ENCODE measurements around the gene ACOXL. TPM values are rescaled to one million over a fixed set of nuclear protein-coding genes. Genes with fewer than 3 reads are reported as not detected.

Gene ACOXL
- total and polyA plus RNA-seq, 2 of the 8 experiments (the other 6 are each of a cell fraction or from before 2014, with no cell fraction given), result 11.4 to 20.6 TPM

DNA sequence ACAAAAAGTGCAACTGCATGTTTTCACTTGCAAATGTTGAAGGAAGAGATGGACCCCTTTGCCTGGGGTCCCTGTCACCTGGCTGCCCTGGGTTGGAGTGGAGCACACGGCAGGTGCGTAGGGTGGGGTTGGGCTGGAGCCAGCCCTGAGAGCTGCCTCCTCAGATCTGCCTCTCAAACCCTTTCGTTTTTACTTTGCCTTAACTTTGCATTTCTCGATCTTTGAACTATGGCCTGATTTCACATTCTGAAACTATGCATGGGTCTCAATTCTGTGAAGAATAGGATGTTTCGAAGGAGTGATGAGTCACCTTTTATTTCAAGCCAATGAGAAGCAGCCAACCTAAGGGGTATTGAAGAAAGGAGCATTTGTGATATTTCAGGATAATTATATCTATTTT lies 132.8 kb downstream of the ACOXL start:
- H2BK20ac ChIP-seq (ENCODE audit: low read length), result no peak overlapping the region
- H4K20me1 ChIP-seq (replicated peaks in 1 of 2; ENCODE audit: control insufficient read depth in 1 of 2, insufficient read depth in 2 of 2, low read length in 2 of 2), result no peaks in the 10 kb centered on the region
- no peak overlapping the region for H4K8ac ChIP-seq (ENCODE audit: extremely low read depth, insufficient read depth, low read length)
- H3K23ac ChIP-seq (ENCODE audit: insufficient read length), result no peak overlapping the region
- ChIA-PET POLR2A (ENCODE audit: partially characterized antibody) (no interaction called here), CTCF (ENCODE audit: partially characterized antibody) (interaction anchor here (0.7 to 4.7 kb wide), 3 partner anchors 9 to 11 kb away, joined by 3 to 35 read pairs (median 16); no protein-coding TSS in a partner anchor)
- peaks cover 0 to 4% (median 1%) of the 10 kb centered on the region in 4 experiments; a peak in 2 of 8 replicates for H3K36me3 ChIP-seq (ENCODE audit: control insufficient read depth in 2 of 4, insufficient read depth in 4 of 4, low read length in 3 of 4)
- H3K27ac ChIP-seq (ENCODE audit: low read depth, low read length), result no peak overlapping the region
- H3K4me2 ChIP-seq (ENCODE audit: insufficient read depth in 1 of 2, low read depth in 2 of 2, low read length in 2 of 2), result no peak overlapping the region
- H3K18ac ChIP-seq (ENCODE audit: extremely low read depth, low read length), result no peak overlapping the region
- no peaks in the 10 kb centered on the region for H3K27me3 ChIP-seq (replicated peaks in 1 of 4; ENCODE audit: control insufficient read depth in 3 of 4, extremely low read depth in 1 of 4, insufficient read depth in 3 of 4, low read length in 3 of 4)
- no peak overlapping the region for H3K14ac ChIP-seq (ENCODE audit: insufficient read length)
- peaks cover 0 to 11% (median 0%) of the 10 kb centered on the region in 4 experiments; a peak in 5 of 7 replicates for H3K4me1 ChIP-seq (replicated peaks in 1 of 4; ENCODE audit: control insufficient read depth in 3 of 4, insufficient read depth in 4 of 4, low read length in 3 of 4)
- no peak for FAIRE-seq
- H2BK15ac ChIP-seq (ENCODE audit: low read length), result no peak overlapping the region
- peaks cover 2% of the 10 kb centered on the region; the same call in 1 of the 2 replicates for H3K79me1 ChIP-seq (ENCODE audit: low read depth, low read length)
- H2AK5ac ChIP-seq (ENCODE audit: low read depth, low read length), result no peak overlapping the region
- TF ChIP-seq RBBP5 (IDR thresholded peaks at IDR 0.05; ENCODE audit: borderline replicate concordance, low read depth, low read length) (no peak), EP300 (IDR thresholded peaks at IDR 0.05; ENCODE audit: borderline replicate concordance in 1 of 2, low read depth in 2 of 2, low read length in 2 of 2) (no peak), NRF1 (IDR thresholded peaks at IDR 0.05; ENCODE audit: low read depth, low read length) (no peak), ZNF274 (IDR thresholded peaks at IDR 0.05; ENCODE audit: borderline replicate concordance, extremely low read depth, low read length) (no peak), SIX5 (IDR thresholded peaks at IDR 0.05; ENCODE audit: low read depth, low read length) (no peak), KDM5A (IDR thresholded peaks at IDR 0.05; ENCODE audit: low read length) (no peak), EZH2 (IDR thresholded peaks at IDR 0.05; ENCODE audit: low read depth, low read length, severe bottlenecking) (no peak), GTF2F1 (IDR thresholded peaks at IDR 0.05; ENCODE audit: borderline replicate concordance, low read depth, low read length) (no peak), RAD21 (IDR thresholded peaks at IDR 0.05 in 1 of 2, conservative IDR thresholded peaks at IDR 0.05 in 1 of 2; ENCODE audit: low read depth in 2 of 2, low read length in 2 of 2) (no peak), CBX8 (IDR thresholded peaks at IDR 0.05; ENCODE audit: borderline replicate concordance, low read depth, low read length) (no peak), SP2 (IDR thresholded peaks at IDR 0.05; ENCODE audit: low read length) (no peak), HDAC2 (IDR thresholded peaks at IDR 0.05; ENCODE audit: borderline replicate concordance in 1 of 2, low read depth in 2 of 2, low read length in 2 of 2) (no peak)
- 86% methylated on average over 5 of the region's 5 CpGs; no CpG with 5 or more reads in 1 of the 2 experiments for WGBS, 2 experiments (ENCODE audit: extremely low coverage in 1 of 2, insufficient coverage in 1 of 2, insufficient read length in 1 of 2, insufficient replicate concordance in 2 of 2, low coverage in 1 of 2, low lambda C conversion rate in 2 of 2, missing lambda C conversion rate in 1 of 2)
- no peak for DNase-seq (ENCODE audit: low read depth in 1 of 2, low spot score in 2 of 2)
- H3K23me2 ChIP-seq (ENCODE audit: low read depth, low read length), result no peaks in the 10 kb centered on the region
- H2BK12ac ChIP-seq (ENCODE audit: low read depth, low read length), result no peak overlapping the region
- no peak overlapping the region for H2BK120ac ChIP-seq (replicated peaks; ENCODE audit: low read depth, low read length)
- no peaks in the 10 kb centered on the region for H3K9me3 ChIP-seq (ENCODE audit: insufficient read depth in 2 of 2, low read depth in 1 of 2, low read length in 1 of 2)
- H2BK5ac ChIP-seq (ENCODE audit: low read depth, low read length), result no peak overlapping the region
- H3K79me2 ChIP-seq (ENCODE audit: control insufficient read depth in 1 of 2, insufficient read depth in 2 of 2, low read length in 2 of 2), result no peaks in the 10 kb centered on the region
- no peak overlapping the region for H4K5ac ChIP-seq (ENCODE audit: insufficient read length, low read depth, low read length)
- H3K56ac ChIP-seq (replicated peaks; ENCODE audit: insufficient read length, low read depth, low read length), result no peak overlapping the region
- no peak overlapping the region for H2AFZ ChIP-seq (ENCODE audit: low read length)
- no peak overlapping the region for H3K4me3 ChIP-seq (ENCODE audit: extremely low read depth in 1 of 4, insufficient read depth in 2 of 4, low read depth in 3 of 4, low read length in 4 of 4)
- no peak overlapping the region for H4K91ac ChIP-seq (replicated peaks; ENCODE audit: insufficient read length, low read length)
- H3K4ac ChIP-seq (replicated peaks; ENCODE audit: insufficient read length, low read depth, low read length), result no peak overlapping the region
- H3K9ac ChIP-seq (replicated peaks in 1 of 4; ENCODE audit: extremely low read depth in 1 of 4, low read depth in 3 of 4, low read length in 3 of 4), result no peak overlapping the region
